Hepatocyte (in vitro differentiated cells): ENCODE measurements around the gene CETP.

Experiments used
- EZH2 ChIP-seq: fragments of 200-600 bp; sonication (generic); IDR thresholded peaks from 2 replicates; pipeline ENCODE4 v1.6.1; 2016; ENCODE audit warnings: antibody characterized with exemption, mild to moderate bottlenecking, borderline replicate concordance
- TF ChIP-seq, protein P1 (sequence below): fragments of 200-600 bp; sonication (generic); IDR thresholded peaks from 2 replicates; pipeline ENCODE4 v1.5.1; 2016; ENCODE audit warnings: antibody characterized with exemption, mild to moderate bottlenecking; ENCODE audit not compliant: poor library complexity

DNA sequence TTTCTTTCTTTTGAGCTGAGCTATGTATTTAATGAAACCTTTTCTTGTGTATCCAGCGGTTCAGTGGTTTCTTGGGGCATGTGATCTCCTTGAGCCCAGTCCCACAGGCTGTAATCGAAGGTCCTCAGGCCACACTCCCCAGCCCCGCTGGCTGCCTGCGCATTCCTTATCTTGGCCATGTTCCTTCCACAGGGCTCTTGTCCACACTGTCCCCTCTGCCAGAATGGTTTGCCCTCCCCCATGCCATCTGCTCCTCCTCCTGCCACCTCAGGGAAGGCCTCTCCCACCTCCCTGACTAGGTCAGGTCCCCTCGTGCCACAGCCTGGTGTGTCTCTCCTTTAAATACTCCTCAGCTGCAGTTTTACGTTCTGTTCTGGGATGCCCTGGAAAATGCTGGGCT is 15.5 kb downstream of the CETP start:
- TF ChIP-seq, protein P1, sequence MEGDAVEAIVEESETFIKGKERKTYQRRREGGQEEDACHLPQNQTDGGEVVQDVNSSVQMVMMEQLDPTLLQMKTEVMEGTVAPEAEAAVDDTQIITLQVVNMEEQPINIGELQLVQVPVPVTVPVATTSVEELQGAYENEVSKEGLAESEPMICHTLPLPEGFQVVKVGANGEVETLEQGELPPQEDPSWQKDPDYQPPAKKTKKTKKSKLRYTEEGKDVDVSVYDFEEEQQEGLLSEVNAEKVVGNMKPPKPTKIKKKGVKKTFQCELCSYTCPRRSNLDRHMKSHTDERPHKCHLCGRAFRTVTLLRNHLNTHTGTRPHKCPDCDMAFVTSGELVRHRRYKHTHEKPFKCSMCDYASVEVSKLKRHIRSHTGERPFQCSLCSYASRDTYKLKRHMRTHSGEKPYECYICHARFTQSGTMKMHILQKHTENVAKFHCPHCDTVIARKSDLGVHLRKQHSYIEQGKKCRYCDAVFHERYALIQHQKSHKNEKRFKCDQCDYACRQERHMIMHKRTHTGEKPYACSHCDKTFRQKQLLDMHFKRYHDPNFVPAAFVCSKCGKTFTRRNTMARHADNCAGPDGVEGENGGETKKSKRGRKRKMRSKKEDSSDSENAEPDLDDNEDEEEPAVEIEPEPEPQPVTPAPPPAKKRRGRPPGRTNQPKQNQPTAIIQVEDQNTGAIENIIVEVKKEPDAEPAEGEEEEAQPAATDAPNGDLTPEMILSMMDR, result no peak
- TF ChIP-seq EZH2, result no peak
